SK-MEL-5 (cell line): Measurements from ENCODE around the gene ACR. TPM values are rescaled to one million over a fixed set of nuclear protein-coding genes. Genes with fewer than 3 reads are reported as not detected.

ENCODE experiments used
- DNase-seq: peaks from one replicate; pipeline ENCODE4 v3.0.0-alpha.2; 2016; ENCODE audit warnings: low read depth, low spot score
- in situ Hi-C: cut with HindIII; loops from 2 replicates; pipeline ENCODE4 v1.10.0; 2016; ENCODE audit warnings: low sequenced_read_pairs, high pct_unique_total_duplicates, low pct_unique_long_range_greater_than_20kb
- polyA plus RNA-seq, 2 experiments: library from polyadenylated mRNA; depleted of rRNA; stranded (reverse); fragments of >200 nt; gene quantifications; 2 replicates each; pipeline ENCODE4 v1.2.3, GENCODE V29; 2015
- total RNA-seq: library from RNA; depleted of rRNA; stranded (reverse); fragments of >200 nt; shearing (Covaris generic); gene quantifications from 2 replicates; pipeline ENCODE4 v1.2.3, GENCODE V29; 2014; rRNA removed

Gene ACR
- not detected in 2 replicates for total RNA-seq
- polyA plus RNA-seq (2015; cell fraction: cytosol; rRNA removed), result not detected in 2 replicates
- not detected in 2 replicates for polyA plus RNA-seq (2015; cell fraction: nucleus; rRNA removed)

GRCh38 chr22:50737728-50738648, at the start of gene ACR:
TSS of gene ACR (plus strand) at chr22:50738204. CDS start at chr22:50738236, 32 bp downstream.
- DNase-seq, result no peak
- in situ Hi-C loops, result no loop called here

DNA sequence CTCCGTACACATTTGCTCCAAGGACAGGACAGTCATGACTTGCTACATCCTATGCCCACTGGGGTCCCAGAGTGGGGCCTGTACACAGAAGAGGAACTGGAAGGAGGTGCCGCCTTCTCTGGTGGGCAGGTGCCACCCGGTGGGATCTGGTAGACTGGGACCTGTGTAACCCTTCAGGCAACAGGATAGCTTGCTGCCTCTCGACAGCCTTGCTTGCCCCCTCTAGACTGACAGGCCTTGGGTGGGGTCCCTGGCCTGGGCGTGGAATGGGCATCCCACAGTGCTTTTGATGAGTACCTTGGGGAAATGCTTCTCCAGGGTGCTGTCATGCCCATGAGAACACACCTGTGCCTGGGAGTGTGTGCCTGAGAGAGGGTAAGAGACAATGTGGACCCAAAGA, 49.6 kb upstream of the ACR start:
- in situ Hi-C loops, result no loop called here
- DNase-seq, result no peak

- peak; percentile 71 for DNase-seq
- in situ Hi-C loops, result no loop called here
Observed at GRCh38 chr22:50691521-50691920, 46.5 kb upstream of the ACR start.

DNA sequence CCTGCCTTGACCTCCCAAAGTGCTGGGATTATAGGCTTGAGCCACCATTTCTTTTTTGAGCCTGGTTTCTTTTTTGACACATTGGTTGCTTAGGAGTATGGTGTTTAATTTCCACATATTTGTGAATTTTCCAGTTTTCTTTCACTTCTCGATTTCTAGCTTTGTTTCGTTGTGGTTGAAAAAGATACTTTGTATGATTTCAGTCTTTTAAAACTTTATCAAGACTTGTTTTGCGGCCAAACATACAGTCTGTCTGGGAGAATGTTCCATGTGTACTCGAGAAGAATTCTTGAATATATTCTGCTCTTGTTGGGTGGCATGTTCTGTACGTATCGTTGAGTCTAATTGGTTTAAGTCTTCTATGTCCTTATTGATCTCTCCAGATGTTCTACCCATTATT, 44.5 kb upstream of the ACR start:
- in situ Hi-C loops, result no loop called here

DNA sequence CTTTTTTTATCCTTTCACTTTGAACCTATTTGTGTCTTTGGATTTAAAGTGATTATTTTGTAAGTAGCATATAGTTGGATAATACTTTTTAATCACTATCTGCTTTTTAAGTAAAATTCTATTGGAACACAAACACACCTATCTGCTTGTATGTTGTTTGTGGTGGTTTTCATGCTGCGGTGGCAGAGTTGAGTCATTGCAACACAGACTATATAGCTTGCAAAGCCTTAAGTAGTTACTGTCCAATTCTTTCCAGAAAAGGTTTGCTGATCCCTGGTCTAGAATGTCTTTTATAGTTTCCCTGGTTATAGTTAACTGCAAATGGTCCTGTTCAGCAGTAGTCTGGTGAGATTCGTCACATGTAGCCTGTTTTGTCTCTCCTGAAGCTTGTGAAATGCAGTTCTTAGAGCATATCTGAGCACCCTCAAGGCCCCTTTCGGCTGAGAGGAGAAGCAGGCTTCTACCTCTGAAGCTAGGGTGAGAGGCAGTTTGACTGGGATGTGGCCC, 43.9 kb upstream of the ACR start:
- in situ Hi-C loops, result no loop called here
- DNase-seq, result no peak

More for the DNA sequence above, 44.5 kb upstream of the ACR start:
- no peak for DNase-seq

GRCh38 chr22:50694766-50695420, 43.1 kb upstream of the ACR start:
- in situ Hi-C loops, result no loop called here
- no peak for DNase-seq

DNA sequence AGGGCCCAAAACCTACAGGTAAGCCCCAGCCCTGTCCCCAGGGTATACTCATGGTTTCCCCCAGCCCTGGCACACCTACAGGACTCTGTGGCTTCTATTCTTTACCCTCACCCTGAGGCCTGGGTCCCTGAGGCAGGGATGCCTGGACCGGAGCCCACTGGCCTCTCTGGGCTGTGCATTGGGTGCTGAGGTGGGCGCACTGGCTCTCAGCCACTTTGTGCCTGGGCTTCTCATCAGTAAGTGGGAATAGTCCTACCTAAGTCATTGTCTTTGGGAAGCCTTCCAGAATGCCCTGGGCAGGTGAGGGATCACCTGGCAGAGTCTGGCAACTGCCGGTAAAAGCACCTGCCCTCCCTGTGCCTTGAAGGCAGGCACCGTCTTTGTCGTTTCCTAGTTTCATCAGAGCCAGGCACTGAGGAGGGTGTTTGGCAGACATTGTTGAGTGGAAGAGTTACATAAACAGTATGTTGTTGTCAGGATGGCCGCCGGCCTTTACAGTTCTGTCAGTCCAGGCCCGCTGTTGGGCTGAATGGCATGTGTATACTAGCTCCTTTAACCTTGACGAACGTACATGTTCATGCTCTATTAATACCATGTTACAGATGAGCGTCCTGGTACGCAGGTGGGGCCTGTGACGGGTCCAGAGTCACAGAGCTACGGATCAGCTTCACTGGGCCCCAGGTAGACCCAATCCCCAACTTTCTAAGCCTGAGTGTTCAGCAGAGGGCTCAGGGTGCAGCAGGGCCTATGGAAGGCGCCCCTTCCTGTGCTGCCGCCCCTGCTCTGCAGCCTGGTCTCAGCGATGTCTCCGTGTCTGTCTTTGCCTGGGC, 42.4 kb upstream of the ACR start:
- in situ Hi-C loops, result no loop called here
- no peak for DNase-seq

DNA sequence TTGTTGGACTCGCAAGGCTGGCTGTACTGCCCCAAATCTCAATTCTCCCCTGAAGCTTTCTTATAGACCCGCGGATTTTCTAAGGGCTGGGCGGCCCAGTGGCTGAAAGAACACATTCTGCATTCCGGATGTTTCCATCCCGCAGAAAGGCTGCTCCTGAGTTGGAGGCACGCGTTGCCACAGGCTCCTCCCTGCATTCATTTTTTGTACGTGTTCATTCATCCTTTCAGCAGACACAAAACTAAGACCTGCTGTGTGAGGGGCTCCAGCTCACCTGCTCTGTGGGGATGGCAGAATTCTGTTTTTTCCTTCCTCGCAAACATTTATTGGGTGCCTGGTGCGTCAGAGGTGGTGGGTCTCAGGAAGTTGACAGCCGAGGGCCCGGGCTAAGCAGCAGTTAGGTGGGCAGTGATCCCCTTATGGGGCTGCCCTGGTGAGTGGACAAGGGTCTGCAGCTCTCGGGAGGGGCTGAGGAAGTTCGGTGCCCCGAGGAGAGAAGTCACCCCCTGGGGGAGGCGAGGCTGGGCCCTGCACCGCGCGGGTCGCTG, 41.7 kb upstream of the ACR start:
- no peak for DNase-seq
- in situ Hi-C loops, result no loop called here

DNA sequence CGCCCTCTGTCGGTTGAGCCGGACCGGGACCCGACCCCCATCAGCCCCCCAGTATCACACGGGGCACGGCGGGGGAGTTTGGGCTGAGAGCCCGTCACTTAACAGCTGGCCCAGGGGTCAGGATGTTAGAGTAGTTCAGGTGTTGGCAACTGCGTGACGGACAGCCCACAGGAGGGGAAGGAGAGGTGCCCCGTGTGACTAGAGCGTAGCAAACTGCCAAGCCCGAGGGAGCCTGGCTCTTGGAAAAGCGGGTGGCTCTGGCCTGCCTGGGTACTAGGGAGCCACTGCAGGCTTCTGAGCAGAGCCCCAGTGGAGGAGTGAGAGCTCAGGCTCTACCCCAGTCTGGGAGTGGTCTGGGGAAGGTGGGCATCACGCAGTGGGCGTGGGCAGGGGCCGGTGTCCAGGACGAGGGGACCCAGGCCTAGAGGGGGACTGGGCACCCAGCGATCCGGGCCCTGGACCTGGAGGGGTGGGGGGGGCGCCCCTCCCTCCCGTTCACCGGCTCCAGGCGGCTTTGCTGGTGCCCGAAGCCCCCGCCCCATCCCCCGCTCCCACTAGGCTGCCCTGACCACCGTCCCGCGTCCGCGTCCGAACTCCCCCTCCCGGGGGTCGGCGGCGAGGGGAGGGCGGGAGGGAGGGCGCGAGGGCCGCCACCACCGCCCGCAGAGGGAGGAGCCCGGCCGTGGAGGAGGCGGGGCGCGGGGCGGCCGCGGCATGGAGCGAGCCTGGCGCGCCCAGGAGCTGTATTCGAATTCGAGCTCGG, 41.0 kb upstream of the ACR start:
- peak; percentile 25 for DNase-seq
- in situ Hi-C loops, result no loop called here

DNA sequence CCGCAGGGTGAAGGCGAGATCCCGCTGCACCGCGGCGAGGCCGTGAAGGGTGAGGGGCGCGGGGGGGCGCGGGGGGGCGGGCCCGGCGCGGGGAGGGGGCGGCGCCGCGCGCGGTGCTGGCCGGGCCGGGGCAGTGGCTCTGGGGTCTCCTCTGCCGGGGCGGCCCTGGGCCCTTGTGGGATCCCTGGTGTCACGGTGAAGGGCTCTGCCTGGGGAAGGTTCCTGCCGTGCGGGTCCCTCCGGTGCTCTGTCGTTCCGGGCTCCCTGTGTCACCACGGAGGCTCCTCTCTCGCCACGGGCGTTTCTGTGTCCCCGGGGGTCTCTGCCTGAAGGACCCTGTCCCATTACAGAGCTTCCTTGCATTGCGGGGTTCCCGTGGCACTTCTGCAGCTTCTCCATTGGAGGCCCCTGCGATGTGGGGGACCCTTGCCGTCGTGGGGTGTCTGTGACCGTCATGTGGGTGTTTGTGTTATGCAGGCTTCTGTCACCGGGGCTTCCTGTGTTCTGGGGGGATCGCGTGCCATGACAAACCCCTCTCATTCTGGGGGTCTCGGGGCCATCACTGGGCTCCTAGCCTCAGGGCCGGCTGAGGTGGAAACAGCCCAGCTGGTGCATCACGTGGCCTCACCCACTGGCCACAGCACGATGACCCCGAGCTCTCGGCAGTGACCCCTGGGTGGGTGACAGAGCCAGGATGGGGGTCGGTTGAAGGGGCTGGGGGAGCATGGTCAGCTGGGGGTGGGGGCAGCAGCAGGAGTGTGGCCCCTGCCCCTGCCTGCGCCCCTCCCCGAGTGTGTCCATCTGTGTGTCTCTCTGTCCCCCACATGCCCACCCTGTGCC, 40.1 kb upstream of the ACR start:
- in situ Hi-C loops, result no loop called here
- DNase-seq, result no peak

DNA sequence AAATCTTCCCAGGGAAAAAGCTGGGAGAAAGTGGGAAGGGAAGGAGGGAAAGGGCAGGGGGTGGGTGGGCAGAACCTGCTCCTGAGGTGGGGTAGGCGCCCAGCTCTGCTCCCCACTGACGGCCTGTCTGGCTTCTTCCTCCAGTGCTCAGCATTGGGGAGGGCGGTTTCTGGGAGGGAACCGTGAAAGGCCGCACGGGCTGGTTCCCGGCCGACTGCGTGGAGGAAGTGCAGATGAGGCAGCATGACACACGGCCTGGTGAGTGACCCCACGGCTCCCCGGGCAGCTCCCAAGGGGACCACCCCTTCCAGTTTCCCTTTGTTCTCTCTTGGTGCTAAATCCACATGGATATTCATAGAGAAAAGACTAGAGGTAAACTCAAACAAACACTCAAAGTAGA, 39.5 kb upstream of the ACR start:
- in situ Hi-C loops, result no loop called here
- no peak for DNase-seq

DNA sequence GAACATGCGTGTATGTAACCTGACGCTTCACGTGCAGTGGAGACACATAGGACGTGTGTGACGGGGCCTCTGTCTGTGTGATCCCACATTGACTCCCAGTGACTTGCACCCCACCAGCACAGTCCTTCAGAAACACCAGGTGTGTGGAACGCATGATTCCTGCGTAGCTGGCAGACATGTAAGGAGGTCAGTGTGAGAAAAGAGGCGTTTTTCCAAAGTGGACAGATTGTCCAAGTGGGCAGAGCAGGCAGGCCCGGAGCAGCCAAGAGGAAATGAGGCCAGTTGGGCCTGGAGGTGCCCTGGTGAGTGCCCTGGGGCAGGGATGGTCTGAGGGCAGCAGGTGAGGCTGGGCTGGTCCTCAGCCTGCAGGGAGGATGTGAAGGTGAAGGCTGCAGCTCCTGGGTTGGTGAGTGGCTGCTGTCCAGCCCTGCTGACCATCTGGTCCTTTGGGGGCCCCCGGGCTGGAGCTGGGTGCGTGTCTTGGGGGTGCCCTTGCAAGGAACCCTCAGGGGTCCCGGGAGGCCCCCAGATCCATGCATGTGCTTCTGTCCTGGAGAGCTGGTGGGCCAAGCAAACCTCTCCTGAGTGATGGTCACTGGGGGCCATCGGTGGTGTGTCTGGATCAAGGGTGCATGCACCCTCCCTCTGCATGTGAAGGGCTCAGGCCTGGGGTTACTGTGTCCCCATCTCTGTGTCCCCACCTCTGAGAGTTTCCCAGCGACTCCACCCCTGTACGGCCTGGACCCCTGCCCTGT, 38.8 kb upstream of the ACR start:
- in situ Hi-C loops, result no loop called here

GRCh38 chr22:50699756-50700386, 38.1 kb upstream of the ACR start:
- peak; percentile 22 for DNase-seq
- in situ Hi-C loops, result no loop called here

More for the DNA sequence above, 38.8 kb upstream of the ACR start:
- DNase-seq, result no peak

GRCh38 chr22:50700387-50701075, 37.5 kb upstream of the ACR start:
- no peak for DNase-seq
- in situ Hi-C loops, result no loop called here

- DNase-seq, result no peak
- in situ Hi-C loops, result no loop called here
Observed at GRCh38 chr22:50701076-50701419, 37.0 kb upstream of the ACR start.
